ENCODE data around the gene ZACN.

GRCh38 chr17:76120658-76121008 lies 41.7 kb downstream of the ZACN start:
- TF ChIP-seq CTCF (IDR thresholded peaks at IDR 0.05) (no peak), POLR2A (IDR thresholded peaks at IDR 0.05; ENCODE audit: low read length) (no peak), EP300 (IDR thresholded peaks at IDR 0.05) (no peak), SREBF2 (IDR thresholded peaks at IDR 0.05) (no peak), MYC (IDR thresholded peaks at IDR 0.05; ENCODE audit: borderline replicate concordance, low read length) (no peak)
